ENCODE data around the gene FGG. TPM values are rescaled to one million over a fixed set of nuclear protein-coding genes. Genes with fewer than 3 reads are reported as not detected.

The FGG gene
- total RNA-seq, 1 experiment from 2014 or later = not detected

DNA sequence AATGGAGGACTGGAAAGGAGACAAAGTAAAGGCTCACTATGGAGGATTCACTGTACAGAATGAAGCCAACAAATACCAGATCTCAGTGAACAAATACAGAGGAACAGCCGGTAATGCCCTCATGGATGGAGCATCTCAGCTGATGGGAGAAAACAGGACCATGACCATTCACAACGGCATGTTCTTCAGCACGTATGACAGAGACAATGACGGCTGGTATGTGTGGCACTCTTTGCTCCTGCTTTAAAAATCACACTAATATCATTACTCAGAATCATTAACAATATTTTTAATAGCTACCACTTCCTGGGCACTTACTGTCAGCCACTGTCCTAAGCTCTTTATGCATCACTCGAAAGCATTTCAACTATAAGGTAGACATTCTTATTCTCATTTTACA lies 42.9 kb downstream of the FGG start:
- no peak overlapping the region for H3K4ac ChIP-seq (ENCODE audit: low read depth, low read length)
- H3K27me3 Mint-ChIP-seq (ENCODE audit: low read depth) = no peaks in the 10 kb centered on the region
- H3K4me1 ChIP-seq (ENCODE audit: insufficient read depth, low read length) = no peaks in the 10 kb centered on the region
- TF ChIP-seq, protein P1, sequence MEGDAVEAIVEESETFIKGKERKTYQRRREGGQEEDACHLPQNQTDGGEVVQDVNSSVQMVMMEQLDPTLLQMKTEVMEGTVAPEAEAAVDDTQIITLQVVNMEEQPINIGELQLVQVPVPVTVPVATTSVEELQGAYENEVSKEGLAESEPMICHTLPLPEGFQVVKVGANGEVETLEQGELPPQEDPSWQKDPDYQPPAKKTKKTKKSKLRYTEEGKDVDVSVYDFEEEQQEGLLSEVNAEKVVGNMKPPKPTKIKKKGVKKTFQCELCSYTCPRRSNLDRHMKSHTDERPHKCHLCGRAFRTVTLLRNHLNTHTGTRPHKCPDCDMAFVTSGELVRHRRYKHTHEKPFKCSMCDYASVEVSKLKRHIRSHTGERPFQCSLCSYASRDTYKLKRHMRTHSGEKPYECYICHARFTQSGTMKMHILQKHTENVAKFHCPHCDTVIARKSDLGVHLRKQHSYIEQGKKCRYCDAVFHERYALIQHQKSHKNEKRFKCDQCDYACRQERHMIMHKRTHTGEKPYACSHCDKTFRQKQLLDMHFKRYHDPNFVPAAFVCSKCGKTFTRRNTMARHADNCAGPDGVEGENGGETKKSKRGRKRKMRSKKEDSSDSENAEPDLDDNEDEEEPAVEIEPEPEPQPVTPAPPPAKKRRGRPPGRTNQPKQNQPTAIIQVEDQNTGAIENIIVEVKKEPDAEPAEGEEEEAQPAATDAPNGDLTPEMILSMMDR (conservative IDR thresholded peaks at IDR 0.05) = no peak
- no peak overlapping the region for H2AK5ac ChIP-seq (ENCODE audit: insufficient read length, low read length)
- no peak overlapping the region for H2BK12ac ChIP-seq (ENCODE audit: insufficient read length, low read depth, low read length)
- no peak overlapping the region for H4K8ac ChIP-seq (replicated peaks; ENCODE audit: insufficient read length, low read depth, low read length)
- H4K91ac ChIP-seq (ENCODE audit: insufficient read length, low read depth, low read length) = no peak overlapping the region
- H3K23ac ChIP-seq (ENCODE audit: insufficient read length, low read depth, low read length) = no peak overlapping the region
- H4K20me1 ChIP-seq (ENCODE audit: control insufficient read depth, insufficient read depth, insufficient read length) = no peaks in the 10 kb centered on the region
- no peak overlapping the region for H3K27ac ChIP-seq (ENCODE audit: insufficient read length, low read depth, low read length)
- no peaks in the 10 kb centered on the region for H3K79me1 ChIP-seq (ENCODE audit: insufficient read depth, low read depth, low read length, poor library complexity, severe bottlenecking)
- H4K5ac ChIP-seq (ENCODE audit: insufficient read length, low read depth, low read length) = no peak overlapping the region
- no peak overlapping the region for H3K56ac ChIP-seq (ENCODE audit: insufficient read length, low read depth, low read length)
- no peak overlapping the region for H2BK15ac ChIP-seq (ENCODE audit: low read depth, low read length)
- H3K36me3 Mint-ChIP-seq (ENCODE audit: insufficient read depth in 1 of 3, low read depth in 3 of 3) = no peaks in the 10 kb centered on the region
- no peak overlapping the region for H3K4me3 Mint-ChIP-seq
- H3K27me3 ChIP-seq (ENCODE audit: insufficient read depth, low read length) = no peaks in the 10 kb centered on the region
- H3K9ac ChIP-seq (ENCODE audit: extremely low read depth, insufficient read length, low read length) = no peak overlapping the region
- no peak for DNase-seq
- no peak overlapping the region for H2BK5ac ChIP-seq (ENCODE audit: insufficient read length, low read length)
- peaks cover 0 to 4% of the 10 kb centered on the region in 2 experiments; a peak in 2 of 4 replicates for H3K4me1 Mint-ChIP-seq
- H3K18ac ChIP-seq (ENCODE audit: insufficient read length, low read depth, low read length) = no peak overlapping the region
- H3K23me2 ChIP-seq (ENCODE audit: insufficient read length, low read depth, low read length, poor library complexity, severe bottlenecking) = no peaks in the 10 kb centered on the region
- H2BK120ac ChIP-seq (ENCODE audit: low read depth, low read length, poor library complexity, severe bottlenecking) = no peak overlapping the region
- H3K27ac Mint-ChIP-seq = no peak overlapping the region
- no peak overlapping the region for H2AFZ ChIP-seq (ENCODE audit: low read length)
- H3K79me2 ChIP-seq (ENCODE audit: insufficient read depth, low read length) = no peaks in the 10 kb centered on the region
- WGBS (ENCODE audit: extremely low coverage, insufficient read length, low lambda C conversion rate) = no CpG with 5 or more reads among the region's 5 CpGs
- H3K14ac ChIP-seq (ENCODE audit: insufficient read depth, low read length) = no peak overlapping the region
- no peaks in the 10 kb centered on the region for H3K9me3 Mint-ChIP-seq
- H3K9me3 ChIP-seq (ENCODE audit: control insufficient read depth, low read depth, low read length) = no peaks in the 10 kb centered on the region
- no peak overlapping the region for H2BK20ac ChIP-seq (ENCODE audit: low read depth, low read length, poor library complexity, severe bottlenecking)
- no peak overlapping the region for H3K4me2 ChIP-seq (ENCODE audit: insufficient read depth, insufficient read length, low read length)
- no peak overlapping the region for H3T11ph ChIP-seq (ENCODE audit: low read length)

Measured in H9 (cell line).